ENCODE results near the gene CCDC92B. TPM values are rescaled to one million over a fixed set of nuclear protein-coding genes. Genes with fewer than 3 reads are reported as not detected.

CCDC92B gene
- total RNA-seq, 1 experiment from 2014 or later: 0.18 TPM

DNA sequence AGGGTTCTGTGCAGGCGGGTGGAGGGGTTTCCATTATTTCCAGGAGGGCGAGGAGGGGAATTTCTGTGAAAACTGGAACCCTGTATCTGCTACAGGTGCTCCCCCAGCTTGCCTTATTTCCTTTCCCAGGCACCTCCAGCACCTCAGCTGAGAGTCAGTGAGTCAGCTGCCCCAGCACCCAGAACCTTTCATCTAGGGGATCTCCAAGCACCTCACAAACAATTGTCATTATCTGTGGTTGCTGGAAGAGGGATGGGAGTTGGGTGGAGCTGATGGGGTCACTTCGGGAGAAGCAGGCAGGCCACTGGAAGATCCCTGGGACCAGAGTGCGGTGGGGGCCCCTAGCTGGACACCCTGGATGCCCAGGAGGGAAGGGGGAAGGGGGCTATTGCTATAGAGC is 27.8 kb downstream of the CCDC92B start:
- no peak for DNase-seq (ENCODE audit: low spot score)

DNA sequence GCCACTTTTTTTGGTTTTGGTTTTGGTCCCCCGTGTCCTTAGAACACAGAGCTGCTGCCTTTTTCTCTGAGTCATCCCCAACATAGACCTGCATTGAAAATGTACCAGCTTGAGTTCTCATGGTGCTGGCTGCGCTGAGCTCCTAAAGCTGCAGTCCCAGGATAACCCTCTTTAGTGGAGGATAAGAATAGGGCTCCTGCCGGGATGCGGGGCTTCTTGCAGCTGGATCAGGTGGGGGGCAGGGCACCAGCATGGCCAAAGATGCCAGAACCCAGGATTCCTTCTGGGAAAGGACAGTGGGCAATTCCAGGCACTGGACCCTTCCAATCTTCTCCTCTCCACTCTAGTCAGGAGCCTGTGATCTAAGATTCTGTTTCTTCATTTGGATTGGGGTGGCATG is 29.6 kb downstream of the CCDC92B start:
- DNase-seq (ENCODE audit: low spot score): no peak

DNA sequence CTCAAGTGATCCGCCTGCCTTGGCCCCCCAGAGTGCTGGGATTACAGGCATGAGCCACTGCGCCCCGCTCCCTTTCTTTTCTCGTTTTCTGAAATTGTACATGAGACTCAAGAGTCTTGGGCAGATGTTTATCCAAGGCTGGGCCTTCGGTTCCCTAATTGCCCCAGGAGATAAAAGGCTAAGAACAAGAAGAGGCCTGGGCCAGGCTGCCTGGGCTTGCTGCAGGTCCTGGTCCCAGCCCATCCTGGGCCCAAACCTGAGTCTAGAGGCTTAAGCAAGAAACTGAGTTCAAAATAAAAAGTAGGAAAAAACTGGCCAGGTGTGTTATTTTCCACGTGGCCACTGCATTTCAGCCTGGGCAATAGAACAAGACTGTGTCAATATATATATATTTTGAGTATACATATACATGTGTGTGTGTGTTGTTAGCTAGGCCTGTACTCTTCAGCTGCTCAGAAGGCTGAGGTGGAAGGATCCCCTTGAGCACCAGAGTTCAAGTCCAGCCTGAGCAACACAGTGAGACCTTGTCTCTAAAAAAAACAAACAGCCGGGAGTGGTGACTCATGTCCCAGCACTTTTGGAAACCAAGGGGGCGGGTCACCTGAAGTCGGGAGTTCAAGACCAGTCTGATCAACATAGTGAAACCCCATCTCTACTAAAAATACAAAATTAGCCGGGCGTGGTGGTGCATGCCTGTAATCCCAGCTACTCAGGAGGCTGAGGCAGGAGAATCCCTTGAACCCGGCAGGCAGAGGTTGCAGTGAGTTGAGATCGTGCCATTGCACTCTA is 31.1 kb downstream of the CCDC92B start:
- DNase-seq (ENCODE audit: low spot score): no peak

DNA sequence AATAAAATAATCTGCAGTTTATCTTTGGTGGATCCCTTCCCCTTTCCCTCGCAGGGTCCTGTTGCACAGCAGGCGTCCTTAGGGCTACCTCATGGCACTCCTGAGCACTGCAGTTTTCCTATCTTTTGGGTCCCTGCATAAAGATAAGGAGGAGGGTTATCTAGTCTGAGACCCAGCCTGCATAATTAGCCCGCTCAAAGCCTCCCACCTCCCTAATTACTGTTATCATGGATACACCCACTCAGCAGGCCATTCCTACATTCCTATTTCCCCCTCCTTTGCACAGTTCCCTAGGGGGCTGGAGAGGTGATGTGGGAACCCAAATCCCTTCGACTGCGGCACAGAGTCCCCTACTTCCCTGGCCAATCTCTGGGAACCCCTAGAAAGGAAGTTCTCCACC is 32.8 kb downstream of the CCDC92B start:
- DNase-seq (ENCODE audit: low spot score): no peak

DNA sequence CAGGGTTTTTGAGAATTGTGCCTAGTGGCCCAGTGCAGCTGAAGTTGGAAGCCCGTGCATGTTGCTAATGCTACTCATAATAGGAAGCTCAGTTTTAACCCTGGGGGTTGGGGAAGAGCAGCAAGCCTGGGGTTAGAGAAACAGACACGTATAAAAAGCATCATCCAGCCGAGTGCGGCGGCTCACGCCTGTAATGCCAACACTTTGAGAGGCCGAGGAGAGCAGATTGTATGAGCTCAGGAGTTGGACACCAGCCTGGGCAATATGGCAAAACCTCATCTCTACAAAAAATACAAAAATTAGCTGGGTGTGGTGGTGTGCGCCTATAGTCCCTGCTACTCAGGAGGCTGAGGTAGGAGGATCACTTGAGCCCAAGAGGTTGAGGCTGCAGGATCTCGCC is 35.6 kb downstream of the CCDC92B start:
- DNase-seq (ENCODE audit: low spot score): no peak

DNA sequence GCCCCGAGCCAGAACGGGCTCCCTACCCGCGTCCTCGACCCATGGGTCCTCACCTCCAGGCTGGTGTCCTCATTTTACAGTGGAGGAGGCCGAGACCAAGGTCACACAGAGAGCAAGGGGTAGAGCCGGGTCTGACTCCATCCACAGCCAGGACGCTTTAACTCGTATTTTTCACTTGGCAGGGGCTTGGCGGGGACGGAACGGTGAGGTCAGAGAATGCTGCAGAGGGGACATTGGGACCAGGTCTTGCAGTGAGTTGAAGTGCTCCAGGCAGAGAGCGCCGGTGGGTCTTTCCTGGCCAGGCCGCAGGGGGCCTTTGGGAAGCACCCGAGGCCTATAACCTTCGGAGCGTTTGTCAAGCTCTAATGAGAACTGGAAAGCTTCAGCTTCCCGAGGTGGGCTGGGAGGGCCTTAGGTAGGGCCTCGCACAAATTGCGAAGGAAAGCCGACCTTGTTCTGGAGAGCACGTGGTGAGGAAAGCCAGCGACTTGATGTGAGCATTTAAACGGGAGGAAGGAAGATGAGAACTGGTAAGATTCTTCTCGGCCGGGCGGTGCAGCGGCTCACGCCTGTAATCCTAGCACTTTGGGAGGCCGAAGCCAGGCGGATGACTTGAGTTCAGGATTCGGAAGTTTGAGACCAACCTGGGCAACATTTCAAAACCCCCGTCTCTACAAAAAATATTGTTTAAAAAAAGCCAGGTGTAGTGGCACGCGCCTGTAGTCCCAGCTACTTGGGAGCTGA is 37.0 kb downstream of the CCDC92B start:
- no peak for DNase-seq (ENCODE audit: low spot score)

DNA sequence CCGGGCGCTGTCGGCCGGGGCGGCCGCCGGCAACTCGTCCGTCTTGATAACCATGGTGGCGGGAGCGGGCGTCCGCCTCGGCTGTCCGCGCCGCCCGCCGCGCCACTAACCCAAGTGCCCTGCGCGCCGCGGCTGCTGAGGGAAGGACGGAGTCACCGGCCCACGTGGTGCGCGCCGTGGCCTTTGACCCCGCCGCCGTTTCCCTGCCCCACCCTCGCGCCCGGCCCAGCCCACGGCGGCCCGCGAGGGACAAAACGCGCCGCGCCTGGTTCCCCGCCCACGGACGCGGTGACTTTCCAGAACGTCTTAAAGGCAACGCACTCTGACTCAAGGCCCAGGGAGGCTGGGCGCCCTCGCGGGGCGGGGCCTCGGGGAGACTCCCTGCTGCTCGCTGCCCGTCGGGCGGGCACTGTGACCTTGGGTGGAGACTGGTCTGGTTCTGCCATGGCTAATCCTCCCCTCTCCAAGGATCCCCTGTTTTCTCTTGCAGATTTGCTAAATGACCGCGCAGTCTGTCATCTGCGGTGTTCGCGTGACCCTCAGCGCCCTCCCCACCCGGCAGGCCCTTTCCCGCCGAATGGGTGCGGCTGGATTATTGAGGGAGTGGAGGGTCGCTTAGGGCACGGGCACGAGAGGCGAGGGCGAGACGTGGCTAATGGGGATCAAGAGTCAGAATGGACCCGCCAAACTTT is 37.7 kb downstream of the CCDC92B start, which contains the start of gene CLUH:
Gene CLUH, minus strand, starts transcription at position 157 of the 692 bp plus-strand sequence. Its CDS starts 103 bp downstream, at position 54.
- DNase-seq (ENCODE audit: low spot score): peak; percentile 88

DNA sequence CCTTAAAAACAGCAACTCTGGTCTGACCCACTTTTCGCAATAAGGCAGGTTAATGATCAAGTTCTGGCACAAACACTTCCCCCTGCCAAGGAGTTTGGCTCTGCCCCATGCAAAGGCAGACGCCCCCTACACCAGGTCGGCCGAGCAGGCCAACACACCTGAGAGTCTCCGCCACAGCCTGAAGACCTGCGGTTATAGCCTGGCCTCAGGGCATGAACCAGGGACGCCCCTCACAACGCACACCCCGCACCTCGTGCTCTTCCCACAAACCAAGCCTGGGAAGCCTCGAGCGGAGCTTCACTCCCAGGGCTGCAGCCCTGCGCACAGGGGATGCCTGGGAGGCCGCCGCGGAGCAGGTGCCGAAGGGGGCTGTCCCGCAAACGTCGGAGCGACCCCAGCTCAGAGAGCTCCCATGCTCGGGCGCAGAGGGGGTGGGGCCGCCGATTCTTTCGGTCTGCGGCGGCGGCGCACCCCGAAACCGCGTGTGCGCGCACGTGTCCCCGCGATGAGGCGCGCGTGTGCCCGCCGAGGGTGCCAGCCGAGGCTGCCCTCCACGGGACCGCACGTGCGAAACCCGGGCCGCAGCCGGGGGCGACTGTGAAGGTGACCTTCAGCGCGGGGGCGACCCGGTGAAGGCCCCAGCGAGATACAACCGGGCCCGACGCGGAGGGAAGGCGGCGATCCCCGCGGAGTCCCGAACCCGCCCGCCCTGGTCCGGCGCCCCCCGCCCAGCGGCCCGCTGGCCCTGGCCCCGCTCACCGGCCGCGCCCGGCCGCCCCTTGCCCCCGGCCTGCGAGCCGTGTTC is 38.4 kb downstream of the CCDC92B start:
- peak; percentile 31 for DNase-seq (ENCODE audit: low spot score)

DNA sequence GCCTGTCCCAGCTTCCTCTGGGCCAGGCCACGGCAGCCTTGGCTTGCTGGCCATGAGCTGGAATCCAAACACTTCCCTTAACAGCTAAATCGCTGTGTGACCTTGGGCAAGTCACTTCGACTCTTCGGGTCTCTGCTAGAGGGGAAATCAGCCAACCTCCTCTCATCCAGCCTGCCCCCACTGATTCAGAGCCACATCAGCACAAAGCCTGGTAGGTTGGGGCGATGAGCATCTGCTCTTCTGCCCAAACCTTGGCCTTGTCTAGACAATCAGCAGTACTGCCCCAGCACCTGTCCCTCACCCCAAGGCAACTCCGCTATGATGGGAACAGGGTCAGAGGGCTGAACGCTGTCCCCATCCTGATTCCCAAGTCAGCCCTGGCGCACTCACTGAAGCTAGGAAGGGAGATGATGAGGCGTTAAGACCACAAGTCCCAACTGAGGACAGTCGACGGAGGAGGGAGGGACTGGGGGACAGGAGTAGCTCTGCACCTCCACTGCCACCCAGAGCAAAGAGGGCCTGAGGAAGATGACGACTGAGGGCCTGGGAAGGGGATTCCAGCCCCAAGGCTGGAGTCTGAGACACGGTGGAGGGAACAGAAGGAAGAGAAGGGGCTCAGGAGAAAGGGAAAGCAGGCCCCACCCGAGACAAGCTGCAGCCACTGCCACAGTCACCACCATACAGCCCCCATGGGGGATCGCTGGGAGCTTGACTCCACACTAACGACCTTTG is 39.2 kb downstream of the CCDC92B start:
- DNase-seq (ENCODE audit: low spot score): no peak

DNA sequence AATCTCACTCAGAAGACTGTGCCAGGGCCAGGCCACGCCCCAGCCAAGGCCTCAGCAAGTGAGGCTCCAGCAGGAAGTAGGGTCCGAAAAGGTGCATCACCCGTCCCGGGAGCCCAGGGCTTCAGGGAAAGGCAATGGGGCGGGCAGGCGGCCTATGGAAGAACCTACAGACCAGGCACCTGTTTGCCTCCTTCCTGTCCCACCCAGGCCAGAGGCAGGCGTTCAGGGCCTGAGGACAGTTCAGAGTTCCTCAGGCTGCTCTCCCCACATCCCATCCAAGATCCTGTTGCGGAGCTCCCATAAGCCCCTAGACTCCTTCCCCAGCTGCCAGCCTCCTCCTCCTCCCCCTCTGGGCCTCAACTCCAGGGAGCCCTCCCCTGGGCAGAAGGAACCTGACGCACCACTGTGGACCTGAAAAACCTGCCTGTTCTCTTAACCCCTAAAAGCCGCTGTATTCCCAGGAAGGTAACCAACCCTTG is 40.2 kb downstream of the CCDC92B start:
- DNase-seq (ENCODE audit: low spot score): peak; percentile 72

DNA sequence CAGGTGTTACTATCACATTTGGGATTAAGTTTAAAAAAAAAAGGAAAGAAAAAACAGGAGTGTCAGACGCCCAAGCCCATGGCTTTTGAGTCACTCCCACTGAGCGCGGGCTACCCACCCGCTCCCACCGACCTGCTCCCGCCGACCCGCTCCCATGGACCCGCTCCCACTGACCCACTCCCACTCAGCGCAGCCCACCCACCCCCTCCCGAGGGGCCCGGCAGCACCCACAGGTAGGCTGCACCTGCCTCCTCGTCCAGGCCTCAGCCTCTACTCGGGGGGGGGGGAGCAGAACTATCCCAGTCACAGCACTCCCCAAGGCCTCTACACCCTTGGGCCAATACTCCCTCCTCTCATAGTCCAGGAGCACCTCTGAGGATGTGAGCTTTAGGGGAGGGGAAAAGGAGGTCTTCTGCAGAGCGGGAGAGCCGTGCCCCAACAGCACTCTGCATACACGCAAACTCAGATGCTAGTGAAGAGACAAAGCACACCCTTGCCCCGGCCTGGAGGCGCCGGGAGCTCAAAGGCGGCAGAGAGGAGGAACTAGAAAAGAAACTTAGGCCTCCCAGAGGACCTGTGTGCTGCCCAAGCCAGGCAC is 40.8 kb downstream of the CCDC92B start:
- no peak for DNase-seq (ENCODE audit: low spot score)

DNA sequence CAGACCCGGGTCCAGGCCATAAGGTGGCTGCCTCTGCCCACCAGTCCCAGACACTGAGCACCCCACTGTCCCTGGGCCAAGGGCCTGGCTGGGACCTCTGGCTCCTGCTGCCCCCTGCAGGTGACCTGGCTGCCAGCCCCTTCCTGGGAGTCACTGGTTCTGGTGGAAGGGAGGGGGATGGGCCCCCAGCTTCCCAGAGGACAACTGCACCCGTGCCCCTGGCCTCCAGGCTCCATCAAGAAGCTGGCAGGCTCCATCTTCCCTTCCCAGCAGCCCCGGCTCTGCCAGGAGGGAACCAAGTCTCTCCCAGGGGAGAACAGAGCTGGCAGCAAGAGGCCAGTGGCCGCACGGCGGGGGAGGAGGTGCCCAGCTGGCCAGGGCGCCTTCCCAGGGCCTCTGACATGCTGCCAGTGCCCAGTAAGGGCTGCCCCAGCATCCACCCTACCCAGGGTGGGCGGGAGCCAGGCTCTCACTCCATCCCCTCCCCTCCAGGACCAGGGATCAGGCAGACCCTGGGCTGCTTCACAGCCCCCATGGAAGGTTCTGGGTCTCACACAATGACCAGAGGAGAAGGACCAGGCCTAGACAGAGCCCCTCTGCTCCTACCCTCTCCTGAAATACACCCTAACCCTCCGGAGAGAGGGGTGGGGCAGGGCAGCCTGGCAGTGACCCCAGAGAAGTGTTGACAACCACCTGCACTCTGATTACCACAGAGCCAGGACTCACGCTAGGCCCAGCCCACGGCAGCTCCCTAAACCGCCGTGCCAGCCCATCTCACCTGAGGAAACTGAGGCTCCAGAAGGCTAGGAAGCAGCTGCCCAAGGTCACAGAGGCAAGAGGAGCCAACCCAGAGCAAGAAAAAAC is 41.5 kb downstream of the CCDC92B start:
- DNase-seq (ENCODE audit: low spot score): peak; percentile 23

DNA sequence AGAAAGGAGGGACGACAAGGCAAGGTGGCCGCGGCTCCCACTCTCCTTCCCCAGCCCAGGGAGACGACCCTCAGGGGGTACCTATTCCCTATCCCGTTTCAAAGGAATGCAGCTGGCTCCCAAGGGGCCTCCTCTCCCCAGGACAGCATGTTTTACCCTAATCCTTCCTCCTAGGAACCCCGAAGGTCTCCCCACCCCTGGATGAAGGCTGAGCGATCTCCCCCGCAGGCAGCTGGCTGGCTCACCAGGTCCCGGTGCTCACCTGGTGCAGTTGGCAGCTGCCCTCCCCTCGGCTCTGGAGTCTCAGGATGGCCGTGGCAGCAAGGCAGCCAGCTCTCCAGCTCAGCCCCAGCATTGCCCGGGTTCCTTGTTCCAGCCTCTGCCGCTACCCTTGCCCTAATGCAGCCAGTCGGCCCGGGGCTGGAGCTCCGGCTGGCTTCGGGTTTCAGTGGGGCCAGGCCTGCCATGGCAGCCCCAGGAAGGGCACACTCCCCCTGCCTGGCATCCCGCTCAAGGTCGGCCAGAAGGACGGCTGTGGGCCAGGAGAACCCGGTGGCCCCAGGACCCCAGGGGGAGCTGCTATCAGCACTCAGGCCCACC is 42.4 kb downstream of the CCDC92B start:
- no peak for DNase-seq (ENCODE audit: low spot score)

DNA sequence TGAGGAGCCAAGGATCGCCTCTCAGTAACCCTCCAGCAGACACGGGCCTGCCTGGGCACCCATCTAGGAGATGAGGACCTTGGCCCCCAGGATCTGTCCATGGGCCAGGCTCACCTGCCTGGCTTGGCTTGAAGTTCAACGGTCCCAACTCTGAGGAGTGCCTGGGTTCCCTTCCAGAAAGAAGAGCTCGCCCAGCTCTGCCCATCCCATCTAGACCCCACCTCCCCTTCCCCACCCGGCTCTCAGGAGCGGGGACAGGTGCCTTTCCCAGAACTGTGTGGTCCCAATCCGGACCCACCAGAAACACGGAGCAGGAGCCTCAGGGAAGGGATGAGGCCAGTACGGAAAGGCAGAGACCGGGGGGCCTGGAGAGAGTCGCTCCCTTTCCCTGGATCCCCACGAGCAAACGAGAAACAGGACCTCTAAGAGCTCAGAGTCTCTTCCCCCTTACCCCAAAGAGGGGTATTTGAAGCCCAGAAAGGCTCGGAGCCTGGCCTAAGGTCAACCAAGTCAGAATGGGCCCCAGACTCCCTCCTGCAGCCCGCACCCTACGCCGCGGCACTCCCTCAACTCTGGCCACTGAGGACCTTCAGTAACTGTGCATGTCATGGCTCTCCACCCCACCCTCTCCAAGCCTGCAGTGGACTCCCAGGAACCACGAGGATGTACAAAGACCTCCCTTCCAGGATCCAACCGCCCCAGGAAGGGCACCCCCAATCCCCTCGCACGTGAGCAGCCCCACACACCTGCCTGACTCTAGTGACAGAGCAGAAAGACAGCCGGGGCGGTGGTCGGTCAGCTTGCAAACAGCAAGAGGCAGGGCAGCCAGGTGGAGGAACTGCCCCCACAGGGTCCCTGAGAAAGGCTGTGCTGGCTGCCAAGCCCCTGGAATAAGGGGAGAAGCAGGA is 43.3 kb downstream of the CCDC92B start:
- DNase-seq (ENCODE audit: low spot score): no peak

DNA sequence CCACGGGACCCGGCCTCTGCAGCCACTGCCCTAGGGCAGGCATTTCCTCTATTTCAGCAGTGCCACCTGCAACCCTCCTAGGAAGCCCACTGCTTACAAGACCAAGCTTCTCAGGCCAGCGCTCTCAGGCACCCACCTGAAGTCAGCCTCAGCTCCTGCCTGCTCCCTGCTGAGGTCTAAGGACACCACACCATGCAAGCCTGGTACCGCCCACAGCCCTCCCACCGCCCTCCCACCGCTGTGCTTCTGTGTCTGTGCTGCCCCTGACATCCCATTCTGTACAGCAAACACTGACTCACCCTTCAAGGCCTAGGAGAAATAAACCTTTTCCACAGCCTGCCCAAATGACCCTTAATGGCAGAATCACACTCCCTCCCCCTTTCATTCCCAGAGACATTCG is 44.2 kb downstream of the CCDC92B start:
- DNase-seq (ENCODE audit: low spot score): peak; percentile 25

DNA sequence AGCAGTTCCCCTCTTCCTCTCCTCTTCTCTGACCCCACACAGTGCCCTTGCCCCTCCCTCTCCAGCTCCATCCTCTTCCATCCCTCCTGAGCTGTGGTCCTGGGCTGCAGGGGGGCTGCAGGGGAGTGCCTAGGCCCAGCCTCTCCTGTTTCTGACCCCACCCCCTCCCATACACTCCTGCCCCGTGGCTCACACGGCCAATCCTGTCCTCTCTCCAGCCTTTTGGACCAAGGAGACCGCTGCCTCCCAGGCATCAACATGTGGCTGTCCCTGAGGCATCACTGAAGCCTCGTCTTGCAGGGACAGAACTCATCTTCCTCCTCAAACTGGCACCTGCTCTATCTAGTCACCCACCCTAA is 44.6 kb downstream of the CCDC92B start:
- DNase-seq (ENCODE audit: low spot score): no peak

DNA sequence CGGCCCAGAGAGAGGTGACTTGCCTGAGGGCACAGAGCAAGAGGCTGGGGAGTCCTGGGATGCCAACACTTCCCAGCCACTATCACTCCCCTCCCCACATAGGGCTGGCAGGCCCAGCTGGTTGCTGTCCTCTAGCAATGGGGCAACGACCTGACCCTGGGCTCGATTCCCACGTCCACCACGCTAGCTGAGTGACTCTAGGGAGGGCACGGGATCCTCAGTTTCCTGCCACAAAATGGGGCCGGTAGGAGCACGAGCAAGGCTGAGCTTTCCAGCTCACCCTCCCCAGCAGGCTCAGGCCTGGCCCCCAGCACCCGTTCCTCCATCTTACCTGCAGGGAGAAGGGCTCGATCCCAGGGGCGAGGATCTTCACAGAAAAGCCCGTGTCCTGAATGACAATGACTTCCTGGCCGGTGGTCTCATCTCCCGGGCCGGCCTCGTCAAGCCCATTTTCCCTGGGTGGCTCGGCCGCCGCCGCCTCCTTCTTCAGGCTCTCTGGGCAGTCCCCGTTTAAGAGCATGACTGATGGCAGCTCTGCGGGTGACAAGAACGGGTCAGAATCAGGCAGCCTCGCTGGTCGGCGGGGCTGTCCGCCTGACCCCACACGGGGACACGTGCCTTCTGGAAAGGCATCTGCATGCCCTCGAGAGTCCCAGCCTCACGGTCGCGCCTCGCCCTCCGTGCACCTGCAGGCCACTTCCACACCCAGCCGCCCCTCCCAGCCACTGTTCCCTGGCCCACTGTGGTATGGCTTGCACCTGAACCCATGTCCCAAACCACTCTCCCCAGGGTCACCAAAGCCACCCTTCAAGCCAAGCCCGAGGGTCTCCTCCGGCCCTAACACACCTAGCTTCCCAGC is 45.2 kb downstream of the CCDC92B start:
- DNase-seq (ENCODE audit: low spot score): no peak
